ENCODE results near the gene MEF2D. TPM values are rescaled to one million over a fixed set of nuclear protein-coding genes. Genes with fewer than 3 reads are reported as not detected.

The MEF2D gene
- 10 to 100 TPM; 82.1 to 95.8 TPM for total RNA-seq
- polyA plus RNA-seq = 10 to 100 TPM in 1 of 2 donors, 1 to 10 TPM in 1; 8.1 to 27.4 TPM
- long read RNA-seq, donor 1, partial matches to known transcripts = 3 of 25 reads
- long read RNA-seq, donor 1, other reads (novel, unspliced or antisense) = 22 of 25 reads
- long read RNA-seq, donor 2, full-length matches to known transcripts = 1 of 46 reads
- long read RNA-seq, donor 2, partial matches to known transcripts = 20 of 46 reads
- long read RNA-seq, donor 2, other reads (novel, unspliced or antisense) = 25 of 46 reads

- ATAC-seq (ENCODE audit: low FRiP score) (no peak), DNase-seq (no peak)
- intact Hi-C loops (cut with DNase I) = loop anchor here in 1 of 2 donors (2.0 kb wide), 1 partner anchor 44 kb away; no protein-coding TSS in a partner anchor
- peak within 1 kb of the TSS; percentile 49 to 73 for H3K4me3 ChIP-seq (ENCODE audit: low read length in 2 of 2)
- no peaks in the 10 kb centered on the region for H3K36me3 ChIP-seq (ENCODE audit: control insufficient read depth in 1 of 2, insufficient read depth in 2 of 2, low read length in 1 of 2)
- peaks cover 3 to 10% of the 10 kb centered on the region in 2 donors for H3K4me1 ChIP-seq (ENCODE audit: control insufficient read depth in 1 of 2, insufficient read depth in 2 of 2, low read length in 2 of 2)
- no peaks in the 10 kb centered on the region for H3K9me3 ChIP-seq (ENCODE audit: control insufficient read depth, low read length)
- peak within 1 kb of the TSS; percentile 96 to 98 for H3K27ac ChIP-seq (ENCODE audit: low read depth in 1 of 2, low read length in 2 of 2)
- WGBS, 2 donors = 0 to 1% methylated on average over 20 to 27 of the region's 27 CpGs
- no peaks in the 10 kb centered on the region for H3K27me3 ChIP-seq (ENCODE audit: control insufficient read depth in 1 of 2, insufficient read depth in 2 of 2, low read length in 1 of 2)
These were observed at the start of gene MEF2D for GRCh38 chr1:156500543-156500792. MEF2D (minus strand) TSS chr1:156500775; CDS start chr1:156483292, 17,483 bp downstream.

DNA sequence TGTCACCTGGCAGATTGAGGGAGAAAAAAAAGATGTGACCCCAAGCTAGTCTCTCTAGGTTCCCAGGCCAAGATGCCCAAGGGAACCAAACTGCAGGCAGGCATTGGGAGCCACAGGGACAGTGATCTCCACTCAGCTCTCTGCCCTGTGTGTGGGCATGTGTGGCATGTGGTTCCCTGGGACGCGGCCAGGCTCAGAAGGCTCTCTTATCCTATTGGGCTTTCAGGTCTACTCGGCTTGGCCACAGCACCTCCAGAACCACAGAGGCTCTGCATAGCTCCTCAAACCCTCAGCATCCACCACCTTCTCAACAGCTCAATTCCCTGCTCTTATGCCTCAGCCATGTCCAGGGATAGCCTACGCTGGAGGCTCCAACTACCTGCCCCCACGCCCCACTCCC is 49.8 kb upstream of the MEF2D start:
- Histone ChIP-seq H3K27ac (ENCODE audit: low read depth in 1 of 2, low read length in 2 of 2) (no peak overlapping the region), H3K27me3 (ENCODE audit: control insufficient read depth in 1 of 2, insufficient read depth in 2 of 2, low read length in 1 of 2) (no peaks in the 10 kb centered on the region), H3K36me3 (ENCODE audit: control insufficient read depth in 1 of 2, insufficient read depth in 2 of 2, low read length in 1 of 2) (no peaks in the 10 kb centered on the region), H3K9me3 (ENCODE audit: control insufficient read depth, low read length) (no peaks in the 10 kb centered on the region), H3K4me1 (ENCODE audit: control insufficient read depth in 1 of 2, insufficient read depth in 2 of 2, low read length in 2 of 2) (no peaks in the 10 kb centered on the region), H3K4me3 (ENCODE audit: low read length in 2 of 2) (no peak overlapping the region)
- 70 to 85% methylated on average over 5 of the region's 5 CpGs for WGBS, 2 donors
- ATAC-seq (ENCODE audit: low FRiP score) = no peak
- intact Hi-C loops (cut with DNase I) = no loop called here
- no peak for DNase-seq

DNA sequence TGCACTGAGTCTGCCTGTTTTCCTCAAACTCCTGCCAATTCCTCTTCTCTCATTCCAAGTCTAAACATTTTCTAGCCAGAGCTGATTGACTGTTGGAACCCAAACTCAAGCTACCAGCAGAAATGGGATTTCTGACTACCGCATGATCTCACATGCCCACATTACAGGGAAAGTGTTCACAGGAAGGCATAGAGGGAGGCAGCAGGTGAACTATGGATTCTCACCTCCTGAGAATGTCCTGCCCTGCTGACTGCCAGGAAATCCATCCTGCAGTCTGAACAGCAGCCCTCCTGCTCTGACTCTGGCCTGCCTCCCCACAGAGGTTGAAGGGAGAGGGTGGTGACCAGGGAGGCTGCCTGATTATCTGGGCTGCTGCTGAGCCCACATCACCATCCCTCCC is 49.3 kb upstream of the MEF2D start:
- DNase-seq (no peak), ATAC-seq (ENCODE audit: low FRiP score) (no peak)
- Histone ChIP-seq H3K9me3 (ENCODE audit: control insufficient read depth, low read length) (no peaks in the 10 kb centered on the region), H3K4me3 (ENCODE audit: low read length in 2 of 2) (no peak overlapping the region), H3K4me1 (ENCODE audit: control insufficient read depth in 1 of 2, insufficient read depth in 2 of 2, low read length in 2 of 2) (no peaks in the 10 kb centered on the region), H3K27ac (ENCODE audit: low read depth in 1 of 2, low read length in 2 of 2) (no peak overlapping the region), H3K27me3 (ENCODE audit: control insufficient read depth in 1 of 2, insufficient read depth in 2 of 2, low read length in 1 of 2) (no peaks in the 10 kb centered on the region), H3K36me3 (ENCODE audit: control insufficient read depth in 1 of 2, insufficient read depth in 2 of 2, low read length in 1 of 2) (no peaks in the 10 kb centered on the region)
- 50 to 61% methylated on average over 1 of the region's 1 CpG for WGBS, 2 donors
- intact Hi-C loops (cut with DNase I) = no loop called here

DNA sequence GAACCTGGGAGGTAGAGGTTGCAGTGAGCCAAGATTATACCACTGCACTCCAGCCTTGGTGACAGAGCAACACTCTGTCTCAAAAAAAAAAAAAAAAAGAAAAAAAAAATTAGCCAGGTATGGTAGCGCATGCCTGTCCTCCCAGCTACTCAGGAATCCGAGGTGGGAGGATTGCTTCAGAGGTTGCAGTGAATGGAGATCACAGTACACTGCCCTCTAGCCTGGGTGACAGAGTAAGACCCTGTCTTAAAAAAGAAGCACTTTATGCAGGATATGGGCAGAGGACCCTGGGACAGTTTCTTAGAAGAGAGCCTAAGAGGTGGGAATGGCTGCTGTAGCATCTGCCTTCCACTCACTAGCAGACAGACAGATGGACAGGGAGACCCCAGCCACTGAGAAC is 48.8 kb upstream of the MEF2D start:
- Histone ChIP-seq H3K9me3 (ENCODE audit: control insufficient read depth, low read length) (no peaks in the 10 kb centered on the region), H3K4me1 (ENCODE audit: control insufficient read depth in 1 of 2, insufficient read depth in 2 of 2, low read length in 2 of 2) (no peaks in the 10 kb centered on the region), H3K27ac (ENCODE audit: low read depth in 1 of 2, low read length in 2 of 2) (no peak overlapping the region), H3K27me3 (ENCODE audit: control insufficient read depth in 1 of 2, insufficient read depth in 2 of 2, low read length in 1 of 2) (no peaks in the 10 kb centered on the region), H3K36me3 (ENCODE audit: control insufficient read depth in 1 of 2, insufficient read depth in 2 of 2, low read length in 1 of 2) (no peaks in the 10 kb centered on the region), H3K4me3 (ENCODE audit: low read length in 2 of 2) (no peak overlapping the region)
- intact Hi-C loops (cut with DNase I) = no loop called here
- ATAC-seq (ENCODE audit: low FRiP score) = no peak
- no peak for DNase-seq
- 84 to 85% methylated on average over 2 of the region's 2 CpGs for WGBS, 2 donors

DNA sequence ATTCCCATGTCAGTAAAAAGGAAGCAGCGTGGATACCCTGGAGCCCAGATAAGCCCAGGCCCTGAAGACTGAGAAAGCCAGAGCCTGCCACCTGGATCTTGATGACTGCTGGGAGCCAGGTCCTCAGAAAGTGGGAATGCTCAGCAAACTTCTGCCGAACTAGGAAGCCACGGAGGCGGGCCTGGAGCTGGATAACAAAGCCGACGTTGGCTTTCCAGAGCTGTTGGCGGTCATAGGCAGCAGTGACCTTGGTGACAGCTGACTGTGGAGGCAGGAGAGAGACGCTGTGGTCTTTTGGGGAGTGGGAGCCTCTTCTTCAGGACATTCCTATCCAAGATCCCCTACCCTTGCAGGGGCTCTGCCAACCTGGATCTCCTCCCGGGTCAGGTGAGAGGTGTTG is 47.4 kb upstream of the MEF2D start:
- WGBS, 2 donors = 92 to 96% methylated on average over 9 of the region's 9 CpGs
- Histone ChIP-seq H3K36me3 (ENCODE audit: control insufficient read depth in 1 of 2, insufficient read depth in 2 of 2, low read length in 1 of 2) (no peaks in the 10 kb centered on the region), H3K9me3 (ENCODE audit: control insufficient read depth, low read length) (no peaks in the 10 kb centered on the region), H3K4me3 (ENCODE audit: low read length in 2 of 2) (no peak overlapping the region), H3K27me3 (ENCODE audit: control insufficient read depth in 1 of 2, insufficient read depth in 2 of 2, low read length in 1 of 2) (no peaks in the 10 kb centered on the region), H3K4me1 (ENCODE audit: control insufficient read depth in 1 of 2, insufficient read depth in 2 of 2, low read length in 2 of 2) (no peaks in the 10 kb centered on the region), H3K27ac (ENCODE audit: low read depth in 1 of 2, low read length in 2 of 2) (no peak overlapping the region)
- DNase-seq (no peak), ATAC-seq (ENCODE audit: low FRiP score) (no peak)
- intact Hi-C loops (cut with DNase I) = no loop called here

DNA sequence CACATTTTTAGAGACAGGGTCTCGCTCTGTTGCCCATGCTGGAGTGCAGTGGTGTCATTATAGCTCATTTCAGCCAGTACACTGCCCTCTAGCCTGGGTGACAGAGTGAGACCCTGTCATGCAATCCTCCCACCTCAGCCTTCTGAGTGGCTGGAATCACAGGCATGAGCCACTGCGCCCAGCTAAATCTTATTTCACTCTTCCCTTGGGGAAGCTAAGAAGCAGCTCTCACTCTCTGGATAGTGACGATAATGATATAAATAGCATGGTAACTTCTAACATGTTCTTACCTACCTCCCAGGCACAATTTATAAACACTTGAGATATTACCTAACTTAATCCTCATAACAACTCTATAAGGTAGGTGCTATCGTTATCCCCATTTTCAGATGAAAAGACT is 46.9 kb upstream of the MEF2D start:
- H3K36me3 ChIP-seq (ENCODE audit: control insufficient read depth in 1 of 2, insufficient read depth in 2 of 2, low read length in 1 of 2) = no peaks in the 10 kb centered on the region
- H3K4me1 ChIP-seq (ENCODE audit: control insufficient read depth in 1 of 2, insufficient read depth in 2 of 2, low read length in 2 of 2) = no peaks in the 10 kb centered on the region
- no peak overlapping the region for H3K27ac ChIP-seq (ENCODE audit: low read depth in 1 of 2, low read length in 2 of 2)
- H3K4me3 ChIP-seq (ENCODE audit: low read length in 2 of 2) = no peak overlapping the region
- ATAC-seq (ENCODE audit: low FRiP score) = no peak
- WGBS, 2 donors = 94 to 97% methylated on average over 4 of the region's 4 CpGs
- DNase-seq = no peak
- H3K9me3 ChIP-seq (ENCODE audit: control insufficient read depth, low read length) = no peaks in the 10 kb centered on the region
- no peaks in the 10 kb centered on the region for H3K27me3 ChIP-seq (ENCODE audit: control insufficient read depth in 1 of 2, insufficient read depth in 2 of 2, low read length in 1 of 2)
- intact Hi-C loops (cut with DNase I) = no loop called here

DNA sequence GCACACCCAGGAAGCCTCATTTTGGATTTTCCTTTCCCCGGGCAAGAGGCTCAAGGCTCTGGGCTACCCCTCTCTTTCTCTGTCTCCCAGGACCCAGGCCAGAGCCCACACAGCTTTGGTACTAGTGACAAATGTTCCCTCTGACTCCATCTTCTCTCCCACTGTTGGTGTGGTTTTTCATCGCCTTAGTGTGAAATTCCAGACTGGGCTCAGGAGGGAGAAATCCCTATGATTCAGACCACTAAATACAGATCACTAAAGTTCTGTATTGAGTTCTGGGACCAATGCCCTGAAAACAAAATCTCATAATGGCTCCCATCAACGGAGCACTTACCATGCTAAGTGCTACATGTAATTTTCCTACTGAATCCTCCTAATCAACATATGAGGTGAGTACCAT is 45.7 kb upstream of the MEF2D start:
- no peaks in the 10 kb centered on the region for H3K9me3 ChIP-seq (ENCODE audit: control insufficient read depth, low read length)

DNA sequence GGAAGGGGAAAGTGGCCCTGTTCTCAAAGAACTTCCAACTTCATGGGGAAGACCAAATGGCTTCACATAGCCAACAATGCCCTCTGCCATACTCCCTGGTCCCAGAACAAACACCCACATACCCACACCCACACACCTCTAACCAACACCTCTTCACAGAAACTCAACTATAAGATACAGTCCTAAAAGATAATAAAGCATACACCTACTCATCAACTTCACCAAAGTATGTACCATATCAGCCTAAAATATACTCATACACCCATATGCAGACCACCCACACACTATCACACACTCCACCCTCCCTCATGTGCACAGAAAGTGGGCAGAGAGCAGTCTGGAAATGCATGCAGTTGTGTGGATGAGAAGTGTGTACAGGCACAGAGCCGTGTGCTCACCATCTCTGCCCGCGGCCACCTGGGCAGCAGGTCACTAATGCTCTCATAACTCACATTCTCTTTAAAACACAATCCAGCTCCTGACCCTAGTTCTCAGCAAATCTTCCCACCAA is 44.1 kb upstream of the MEF2D start:
- ATAC-seq (ENCODE audit: low FRiP score) (no peak), DNase-seq (no peak)
- intact Hi-C loops (cut with DNase I) = no loop called here
- WGBS, 2 donors = 97 to 100% methylated on average over 3 of the region's 3 CpGs
- H3K27ac ChIP-seq (ENCODE audit: low read depth in 1 of 2, low read length in 2 of 2) = no peak overlapping the region
- H3K36me3 ChIP-seq (ENCODE audit: control insufficient read depth in 1 of 2, insufficient read depth in 2 of 2, low read length in 1 of 2) = no peaks in the 10 kb centered on the region
- no peaks in the 10 kb centered on the region for H3K9me3 ChIP-seq (ENCODE audit: control insufficient read depth, low read length)
- no peaks in the 10 kb centered on the region for H3K27me3 ChIP-seq (ENCODE audit: control insufficient read depth in 1 of 2, insufficient read depth in 2 of 2, low read length in 1 of 2)
- H3K4me3 ChIP-seq (ENCODE audit: low read length in 2 of 2) = no peak overlapping the region
- H3K4me1 ChIP-seq (ENCODE audit: control insufficient read depth in 1 of 2, insufficient read depth in 2 of 2, low read length in 2 of 2) = no peaks in the 10 kb centered on the region

More for the DNA sequence above, 45.7 kb upstream of the MEF2D start:
- 94 to 97% methylated on average over 3 of the region's 3 CpGs for WGBS, 2 donors
- H3K4me3 ChIP-seq (ENCODE audit: low read length in 2 of 2) = no peak overlapping the region
- no peak overlapping the region for H3K27ac ChIP-seq (ENCODE audit: low read depth in 1 of 2, low read length in 2 of 2)
- H3K36me3 ChIP-seq (ENCODE audit: control insufficient read depth in 1 of 2, insufficient read depth in 2 of 2, low read length in 1 of 2) = no peaks in the 10 kb centered on the region
- ATAC-seq (ENCODE audit: low FRiP score) (no peak), DNase-seq (no peak)
- intact Hi-C loops (cut with DNase I) = no loop called here
- H3K27me3 ChIP-seq (ENCODE audit: control insufficient read depth in 1 of 2, insufficient read depth in 2 of 2, low read length in 1 of 2) = no peaks in the 10 kb centered on the region
- H3K4me1 ChIP-seq (ENCODE audit: control insufficient read depth in 1 of 2, insufficient read depth in 2 of 2, low read length in 2 of 2) = no peaks in the 10 kb centered on the region

DNA sequence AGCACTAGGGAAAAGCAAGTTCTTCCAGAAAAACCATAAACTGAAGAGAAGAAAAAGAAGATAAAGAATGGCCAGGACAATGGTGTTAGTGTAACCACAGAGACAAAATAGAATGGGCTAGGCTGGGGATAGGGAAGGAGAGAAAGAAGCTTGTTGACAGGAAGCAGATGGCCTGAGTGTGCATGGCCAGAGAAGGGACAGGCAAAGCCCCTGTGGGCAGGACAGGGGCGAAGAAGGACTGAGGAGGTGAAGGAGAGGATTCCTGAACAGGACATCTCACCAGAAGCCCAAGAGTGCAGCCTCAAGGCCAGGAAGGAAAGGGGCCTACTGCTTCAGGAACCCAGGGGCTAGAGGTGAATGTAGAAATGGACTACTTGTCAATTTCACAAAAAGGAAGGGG is 42.5 kb upstream of the MEF2D start:
- Histone ChIP-seq H3K4me1 (ENCODE audit: control insufficient read depth in 1 of 2, insufficient read depth in 2 of 2, low read length in 2 of 2) (no peaks in the 10 kb centered on the region), H3K27ac (ENCODE audit: low read depth in 1 of 2, low read length in 2 of 2) (no peak overlapping the region), H3K4me3 (ENCODE audit: low read length in 2 of 2) (no peak overlapping the region), H3K27me3 (ENCODE audit: control insufficient read depth in 1 of 2, insufficient read depth in 2 of 2, low read length in 1 of 2) (no peaks in the 10 kb centered on the region), H3K9me3 (ENCODE audit: control insufficient read depth, low read length) (no peaks in the 10 kb centered on the region), H3K36me3 (ENCODE audit: control insufficient read depth in 1 of 2, insufficient read depth in 2 of 2, low read length in 1 of 2) (no peaks in the 10 kb centered on the region)
- ATAC-seq (ENCODE audit: low FRiP score) (no peak), DNase-seq (no peak)
- WGBS, 2 donors = 92 to 95% methylated on average over 1 of the region's 1 CpG
- intact Hi-C loops (cut with DNase I) = no loop called here
